ENCODE results near the gene EIF3K.

EIF3K gene

DNA sequence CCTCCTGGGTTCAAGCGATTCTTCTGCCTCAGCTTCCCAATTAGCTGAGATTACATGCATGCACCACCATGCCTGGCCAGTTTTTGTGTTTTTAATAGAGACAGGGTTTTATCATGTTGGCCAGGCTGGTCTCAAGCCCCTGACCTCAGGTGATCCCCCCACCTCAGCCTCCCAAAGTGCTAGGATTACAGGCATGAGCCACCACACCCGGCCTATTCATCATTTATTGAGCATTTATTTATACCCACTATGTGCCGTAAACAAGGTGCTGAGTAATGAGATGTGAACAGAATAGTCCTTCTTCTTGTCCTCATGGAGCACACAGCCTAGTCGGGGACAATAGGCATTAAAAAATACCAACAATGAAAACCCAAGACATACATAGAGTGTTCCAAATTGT, 54.0 kb downstream of the EIF3K start:
- Histone ChIP-seq H3K9me3 (ENCODE audit: control insufficient read depth in 1 of 2, low read length in 2 of 2) (no peaks in the 10 kb centered on the region), H3K4me1 (ENCODE audit: control insufficient read depth in 1 of 2, insufficient read depth in 2 of 2, low read length in 2 of 2) (peaks cover 45 to 70% of the 10 kb centered on the region in 2 donors), H3K27ac (ENCODE audit: low read length) (no peak overlapping the region), H3K4me3 (ENCODE audit: low read depth in 1 of 2, low read length in 2 of 2) (no peak overlapping the region), H3K36me3 (ENCODE audit: control insufficient read depth in 1 of 2, insufficient read depth in 2 of 2, low read length in 2 of 2) (peaks cover 0 to 3% of the 10 kb centered on the region in 2 donors), H3K27me3 (ENCODE audit: low read depth, low read length) (no peaks in the 10 kb centered on the region)

DNA sequence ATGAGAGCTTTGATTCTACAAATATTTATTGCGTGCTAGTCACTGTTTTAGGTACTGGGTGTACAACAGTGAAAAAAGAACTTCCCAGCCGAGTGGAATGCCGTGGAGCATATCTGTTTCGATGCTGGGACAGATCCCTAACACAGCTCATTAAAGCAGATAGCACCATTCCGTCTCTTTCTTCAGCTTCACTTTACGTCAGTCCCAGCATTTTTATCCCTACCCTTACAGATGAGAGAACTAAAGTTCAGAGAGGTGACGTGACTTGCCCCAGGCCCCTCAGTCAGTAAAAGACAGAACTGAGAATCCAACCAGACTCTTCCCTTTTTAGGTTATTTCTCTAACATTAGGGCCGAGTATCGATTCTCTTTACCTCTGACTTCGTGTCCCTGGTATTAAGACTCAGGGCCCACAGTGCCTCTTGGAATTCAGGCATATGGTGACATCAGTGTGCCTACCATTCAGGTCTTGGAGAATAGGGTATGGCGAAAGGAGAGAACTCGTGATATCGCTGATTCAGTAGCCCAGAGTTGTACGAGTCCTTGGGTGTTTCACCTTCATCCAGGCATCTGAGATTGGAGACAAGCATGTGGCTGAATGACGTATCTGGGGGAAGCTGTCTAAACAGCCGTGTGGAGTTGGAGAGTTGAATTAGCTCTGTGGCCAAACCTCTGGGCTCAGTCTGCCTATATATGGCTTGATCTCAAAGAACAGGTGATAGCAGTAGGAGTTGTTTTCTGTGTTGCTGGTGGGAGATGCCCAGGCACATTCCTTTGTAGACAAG, 55.6 kb downstream of the EIF3K start:
- H3K4me3 ChIP-seq (ENCODE audit: low read depth in 1 of 2, low read length in 2 of 2), result no peak overlapping the region
- H3K9me3 ChIP-seq (ENCODE audit: control insufficient read depth in 1 of 2, low read length in 2 of 2), result no peaks in the 10 kb centered on the region
- peak overlapping the region; percentile 91 for H3K27ac ChIP-seq (ENCODE audit: low read length)
- H3K36me3 ChIP-seq (ENCODE audit: control insufficient read depth in 1 of 2, insufficient read depth in 2 of 2, low read length in 2 of 2), result peaks cover 0 to 3% of the 10 kb centered on the region in 2 donors
- no peaks in the 10 kb centered on the region for H3K27me3 ChIP-seq (ENCODE audit: low read depth, low read length)
- H3K4me1 ChIP-seq (ENCODE audit: control insufficient read depth in 1 of 2, insufficient read depth in 2 of 2, low read length in 2 of 2), result peaks cover 52 to 60% of the 10 kb centered on the region in 2 donors

DNA sequence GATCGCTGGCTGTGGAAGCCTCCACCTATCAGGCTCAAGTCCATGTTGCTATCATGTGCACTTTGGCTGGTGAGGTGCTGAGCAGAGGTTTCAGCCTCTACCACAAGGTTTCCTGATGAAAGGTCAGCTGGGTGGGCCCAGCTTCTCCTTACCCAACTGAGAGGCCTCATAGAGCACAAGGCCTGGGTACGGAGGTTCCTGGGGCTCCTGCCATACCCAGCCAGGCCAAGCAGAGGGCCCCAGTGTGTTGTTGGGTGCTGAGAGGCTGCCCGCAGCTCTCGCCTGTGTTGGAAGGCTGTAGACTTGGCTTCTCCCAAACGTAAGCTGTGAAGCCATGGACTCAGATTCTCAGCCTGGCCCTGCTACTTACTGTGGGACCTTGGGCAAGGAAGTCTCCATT, 56.6 kb downstream of the EIF3K start:
- Histone ChIP-seq H3K4me3 (ENCODE audit: low read depth in 1 of 2, low read length in 2 of 2) (no peak overlapping the region), H3K36me3 (ENCODE audit: control insufficient read depth in 1 of 2, insufficient read depth in 2 of 2, low read length in 2 of 2) (no peaks in the 10 kb centered on the region), H3K4me1 (ENCODE audit: control insufficient read depth in 1 of 2, insufficient read depth in 2 of 2, low read length in 2 of 2) (peaks cover 54% of the 10 kb centered on the region in 2 donors), H3K27ac (ENCODE audit: low read length) (peak overlapping the region; percentile 91), H3K27me3 (ENCODE audit: low read depth, low read length) (no peaks in the 10 kb centered on the region), H3K9me3 (ENCODE audit: control insufficient read depth in 1 of 2, low read length in 2 of 2) (no peaks in the 10 kb centered on the region)

DNA sequence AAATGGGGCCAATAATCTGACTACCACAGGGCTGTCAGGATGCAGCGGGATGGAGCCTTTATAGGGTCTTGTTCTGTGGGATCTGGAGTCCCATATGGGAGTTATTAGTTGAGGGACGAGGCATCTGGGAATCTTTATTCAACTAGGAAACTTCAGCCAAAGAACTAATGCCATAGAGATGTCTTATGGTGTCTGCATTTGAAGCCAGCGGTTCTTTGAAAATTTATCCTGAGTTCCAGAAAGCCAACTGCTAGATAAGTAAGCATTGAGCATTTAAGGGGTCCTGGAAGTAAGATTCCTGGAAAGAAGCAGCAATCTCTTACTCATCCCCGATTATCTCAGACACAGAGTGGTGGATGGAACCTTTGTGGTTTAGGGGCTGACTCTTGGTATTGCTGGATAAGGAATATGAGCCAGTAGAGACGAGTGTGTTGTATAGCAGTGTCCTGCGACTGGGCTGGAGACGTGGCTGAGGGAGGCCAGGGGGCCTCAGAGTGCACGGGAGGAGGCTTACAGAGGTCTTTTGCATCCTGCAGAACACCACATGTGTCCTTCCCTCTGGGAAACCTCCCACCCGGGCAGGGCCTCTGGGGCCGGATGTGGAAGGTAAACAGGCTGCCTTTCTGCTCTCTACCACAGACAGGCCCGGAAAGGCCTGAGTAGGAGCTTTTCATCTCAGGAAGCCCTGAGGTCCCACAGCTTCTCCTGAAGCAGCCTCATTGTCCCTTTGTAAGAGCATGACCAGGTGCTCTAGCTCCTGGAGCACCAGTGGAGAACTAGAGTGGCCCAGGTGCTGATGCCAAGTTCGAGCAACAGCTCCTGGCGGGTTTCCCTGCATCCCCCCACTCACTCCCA, 57.3 kb downstream of the EIF3K start:
- H3K27ac ChIP-seq (ENCODE audit: low read length), result peak overlapping the region; percentile 91
- H3K4me1 ChIP-seq (ENCODE audit: control insufficient read depth in 1 of 2, insufficient read depth in 2 of 2, low read length in 2 of 2), result peaks cover 50 to 51% of the 10 kb centered on the region in 2 donors
- no peaks in the 10 kb centered on the region for H3K27me3 ChIP-seq (ENCODE audit: low read depth, low read length)
- H3K36me3 ChIP-seq (ENCODE audit: control insufficient read depth in 1 of 2, insufficient read depth in 2 of 2, low read length in 2 of 2), result no peaks in the 10 kb centered on the region
- H3K4me3 ChIP-seq (ENCODE audit: low read depth in 1 of 2, low read length in 2 of 2), result peak overlapping the region; percentile 23 to 40
- H3K9me3 ChIP-seq (ENCODE audit: control insufficient read depth in 1 of 2, low read length in 2 of 2), result no peaks in the 10 kb centered on the region

DNA sequence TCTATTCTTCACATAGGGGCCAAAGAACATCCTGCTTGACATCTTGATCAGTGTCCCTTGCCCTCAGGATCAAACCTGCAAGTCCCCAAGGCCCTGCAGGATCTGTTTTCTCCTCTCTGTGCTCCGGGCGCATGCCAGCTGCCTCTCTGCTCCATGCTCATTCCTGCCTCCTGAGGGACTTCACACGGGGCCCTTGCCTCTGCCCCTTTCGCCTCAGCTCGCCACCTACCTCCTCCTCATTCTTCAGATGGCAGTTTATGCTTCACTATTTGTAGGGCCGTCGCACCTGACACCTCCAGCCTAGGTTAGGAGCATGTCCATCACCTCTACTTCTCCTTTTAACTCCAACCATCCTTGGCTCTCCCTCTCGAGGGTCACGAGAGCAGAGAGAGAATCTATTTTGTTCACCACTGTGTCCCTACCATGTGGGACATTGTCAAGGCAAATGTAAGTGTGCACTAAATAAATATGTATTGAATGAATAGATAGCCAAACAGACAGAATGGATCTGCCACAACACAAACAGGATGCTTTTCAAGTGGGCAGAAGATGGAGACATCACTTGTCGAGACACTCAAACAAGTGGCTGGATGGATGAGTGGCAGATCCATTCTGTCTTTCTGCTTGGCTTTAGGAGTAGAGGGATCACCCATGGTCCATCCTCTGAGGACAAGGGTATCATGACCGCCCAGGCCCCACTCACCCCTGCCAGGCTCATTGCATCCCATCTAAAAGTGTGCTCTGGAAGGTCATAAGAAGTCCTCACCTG, 58.1 kb downstream of the EIF3K start:
- Histone ChIP-seq H3K4me3 (ENCODE audit: low read depth in 1 of 2, low read length in 2 of 2) (peak overlapping the region in 1 of 2 donors; percentile 23), H3K4me1 (ENCODE audit: control insufficient read depth in 1 of 2, insufficient read depth in 2 of 2, low read length in 2 of 2) (peaks cover 45 to 48% of the 10 kb centered on the region in 2 donors), H3K9me3 (ENCODE audit: control insufficient read depth in 1 of 2, low read length in 2 of 2) (no peaks in the 10 kb centered on the region), H3K27ac (ENCODE audit: low read length) (peak overlapping the region; percentile 91), H3K27me3 (ENCODE audit: low read depth, low read length) (no peaks in the 10 kb centered on the region), H3K36me3 (ENCODE audit: control insufficient read depth in 1 of 2, insufficient read depth in 2 of 2, low read length in 2 of 2) (no peaks in the 10 kb centered on the region)

DNA sequence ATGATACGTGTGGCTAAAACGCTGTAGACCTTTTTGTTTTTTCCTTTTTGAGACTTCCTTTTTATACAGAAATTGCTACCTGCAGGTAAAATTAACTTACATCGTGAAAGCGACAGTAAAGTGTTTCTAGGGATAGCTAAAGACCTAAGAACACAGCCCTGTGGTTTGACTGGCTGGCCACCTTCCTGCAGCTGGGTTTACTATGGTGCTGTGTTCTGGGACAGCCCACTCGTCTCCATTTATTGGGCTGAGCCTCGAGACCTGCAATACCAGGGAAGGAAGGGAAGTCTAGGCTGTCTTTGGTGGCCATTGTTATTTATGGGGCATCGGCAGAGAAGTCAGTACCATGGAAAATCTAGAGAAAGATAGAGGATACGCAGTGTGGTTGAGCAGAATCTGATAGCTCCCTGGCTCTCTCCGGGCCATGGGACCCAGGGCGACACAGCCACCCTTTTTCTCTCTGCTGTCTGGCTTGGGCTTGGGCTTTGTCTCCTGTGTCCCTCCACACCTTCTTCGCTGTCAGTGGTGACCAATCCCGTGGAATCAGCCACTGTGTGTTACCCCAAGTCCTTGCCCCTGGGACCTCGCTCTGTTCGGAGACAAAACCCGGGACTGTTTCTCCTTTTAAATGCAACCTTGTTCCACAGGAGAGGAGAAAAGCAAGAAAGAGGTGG, 59.4 kb downstream of the EIF3K start:
- H3K9me3 ChIP-seq (ENCODE audit: control insufficient read depth in 1 of 2, low read length in 2 of 2), result no peaks in the 10 kb centered on the region
- no peaks in the 10 kb centered on the region for H3K27me3 ChIP-seq (ENCODE audit: low read depth, low read length)
- no peak overlapping the region for H3K4me3 ChIP-seq (ENCODE audit: low read depth in 1 of 2, low read length in 2 of 2)
- H3K27ac ChIP-seq (ENCODE audit: low read length), result peak overlapping the region; percentile 62
- H3K4me1 ChIP-seq (ENCODE audit: control insufficient read depth in 1 of 2, insufficient read depth in 2 of 2, low read length in 2 of 2), result peaks cover 48 to 50% of the 10 kb centered on the region in 2 donors
- peaks cover 0 to 4% of the 10 kb centered on the region in 2 donors for H3K36me3 ChIP-seq (ENCODE audit: control insufficient read depth in 1 of 2, insufficient read depth in 2 of 2, low read length in 2 of 2)

DNA sequence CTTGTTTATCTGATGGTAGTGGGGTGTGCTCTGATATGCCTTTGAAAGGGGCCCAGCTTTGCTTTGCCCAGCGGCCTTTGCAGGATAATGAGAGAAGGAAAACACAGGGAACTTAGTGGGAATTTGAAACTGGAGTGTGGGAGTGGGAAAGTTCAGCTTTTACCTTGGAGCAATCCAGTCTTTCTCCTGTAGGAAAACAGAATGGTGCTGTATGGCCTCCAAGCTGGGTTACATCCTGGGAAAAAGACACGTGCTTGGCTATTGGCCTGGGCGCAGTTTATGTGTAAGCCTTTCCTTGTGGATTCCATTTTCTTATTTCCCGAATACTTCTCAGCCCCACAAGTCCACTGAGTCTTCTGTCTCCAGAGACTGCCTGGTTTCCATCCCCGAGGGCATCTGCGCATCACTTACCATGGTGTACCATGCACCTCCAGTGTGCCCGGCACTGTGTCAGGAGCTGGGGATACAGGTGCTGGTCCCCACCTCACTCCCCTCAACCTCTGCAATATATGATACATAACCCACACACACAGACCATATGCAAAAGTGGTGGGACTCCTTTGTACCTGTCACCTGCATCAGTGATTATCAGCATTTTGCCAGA, 60.0 kb downstream of the EIF3K start:
- H3K27ac ChIP-seq (ENCODE audit: low read length), result peak overlapping the region; percentile 62
- H3K4me1 ChIP-seq (ENCODE audit: control insufficient read depth in 1 of 2, insufficient read depth in 2 of 2, low read length in 2 of 2), result peaks cover 51 to 53% of the 10 kb centered on the region in 2 donors
- H3K27me3 ChIP-seq (ENCODE audit: low read depth, low read length), result no peaks in the 10 kb centered on the region
- no peaks in the 10 kb centered on the region for H3K9me3 ChIP-seq (ENCODE audit: control insufficient read depth in 1 of 2, low read length in 2 of 2)
- peaks cover 0 to 9% of the 10 kb centered on the region in 2 donors for H3K36me3 ChIP-seq (ENCODE audit: control insufficient read depth in 1 of 2, insufficient read depth in 2 of 2, low read length in 2 of 2)
- no peak overlapping the region for H3K4me3 ChIP-seq (ENCODE audit: low read depth in 1 of 2, low read length in 2 of 2)

DNA sequence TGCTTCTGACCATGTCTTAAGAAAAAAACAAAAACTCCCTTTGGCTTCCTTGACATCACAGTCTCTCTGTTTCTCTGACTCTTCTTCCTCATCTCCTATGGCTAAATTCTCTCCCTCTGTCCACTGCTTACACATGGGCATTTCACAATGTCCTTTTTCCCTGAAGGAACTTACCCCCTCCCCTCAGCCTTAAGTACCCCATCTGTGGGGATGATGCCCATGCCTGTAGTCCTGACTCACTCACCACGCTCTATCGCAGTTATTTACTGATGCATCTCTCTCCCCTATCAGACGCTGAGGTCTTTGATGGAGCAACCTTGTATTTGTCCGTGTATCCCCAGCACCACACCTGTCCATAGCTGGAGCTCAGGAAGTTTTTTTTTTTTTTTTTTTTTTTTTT, 60.9 kb downstream of the EIF3K start:
- Histone ChIP-seq H3K27ac (ENCODE audit: low read length) (peak overlapping the region; percentile 62), H3K36me3 (ENCODE audit: control insufficient read depth in 1 of 2, insufficient read depth in 2 of 2, low read length in 2 of 2) (peaks cover 0 to 15% of the 10 kb centered on the region in 2 donors)

DNA sequence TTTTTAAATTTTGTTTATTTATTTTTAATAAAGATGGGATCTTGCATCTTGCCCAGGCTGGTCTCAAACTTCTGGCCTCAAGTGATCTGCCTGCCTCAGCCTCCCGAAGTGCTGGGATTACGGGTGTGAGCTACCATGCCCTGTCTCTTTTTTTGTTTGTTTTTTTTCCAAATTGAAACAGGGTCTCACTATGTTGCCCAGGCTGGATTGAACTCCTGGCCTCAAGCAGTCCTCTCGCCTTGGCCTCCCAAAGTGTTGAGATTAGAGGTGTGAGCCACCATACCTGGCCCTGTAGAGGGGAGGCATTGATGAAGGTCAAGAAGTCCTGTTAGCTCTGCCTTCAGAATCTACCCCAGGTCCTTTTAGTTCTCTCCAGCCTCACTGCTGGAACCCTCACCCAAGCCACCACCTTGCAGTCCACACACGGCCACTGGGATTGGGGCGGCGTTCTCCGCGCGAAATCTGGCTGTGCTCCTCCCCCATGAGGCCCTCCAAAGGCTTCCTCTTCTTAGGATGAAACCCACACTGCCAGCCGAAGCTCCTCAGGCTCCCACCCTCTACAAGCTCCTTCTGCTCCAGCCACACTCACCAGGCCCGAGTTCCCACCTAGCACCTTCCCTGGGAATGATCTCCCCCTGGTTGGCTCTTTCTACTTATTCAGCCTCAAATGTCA, 63.3 kb downstream of the EIF3K start:
- peak overlapping the region in 1 of 2 donors; percentile 2 for H3K4me3 ChIP-seq (ENCODE audit: low read depth in 1 of 2, low read length in 2 of 2)
- peaks cover 0 to 28% of the 10 kb centered on the region in 2 donors for H3K36me3 ChIP-seq (ENCODE audit: control insufficient read depth in 1 of 2, insufficient read depth in 2 of 2, low read length in 2 of 2)
- no peaks in the 10 kb centered on the region for H3K9me3 ChIP-seq (ENCODE audit: control insufficient read depth in 1 of 2, low read length in 2 of 2)
- H3K4me1 ChIP-seq (ENCODE audit: control insufficient read depth in 1 of 2, insufficient read depth in 2 of 2, low read length in 2 of 2), result peaks cover 49 to 52% of the 10 kb centered on the region in 2 donors
- H3K27ac ChIP-seq (ENCODE audit: low read length), result peak overlapping the region; percentile 94
- H3K27me3 ChIP-seq (ENCODE audit: low read depth, low read length), result no peaks in the 10 kb centered on the region

More for the DNA sequence above, 60.9 kb downstream of the EIF3K start:
- Histone ChIP-seq H3K4me1 (ENCODE audit: control insufficient read depth in 1 of 2, insufficient read depth in 2 of 2, low read length in 2 of 2) (peaks cover 52 to 57% of the 10 kb centered on the region in 2 donors), H3K27me3 (ENCODE audit: low read depth, low read length) (no peaks in the 10 kb centered on the region), H3K4me3 (ENCODE audit: low read depth in 1 of 2, low read length in 2 of 2) (no peak overlapping the region), H3K9me3 (ENCODE audit: control insufficient read depth in 1 of 2, low read length in 2 of 2) (no peaks in the 10 kb centered on the region)

DNA sequence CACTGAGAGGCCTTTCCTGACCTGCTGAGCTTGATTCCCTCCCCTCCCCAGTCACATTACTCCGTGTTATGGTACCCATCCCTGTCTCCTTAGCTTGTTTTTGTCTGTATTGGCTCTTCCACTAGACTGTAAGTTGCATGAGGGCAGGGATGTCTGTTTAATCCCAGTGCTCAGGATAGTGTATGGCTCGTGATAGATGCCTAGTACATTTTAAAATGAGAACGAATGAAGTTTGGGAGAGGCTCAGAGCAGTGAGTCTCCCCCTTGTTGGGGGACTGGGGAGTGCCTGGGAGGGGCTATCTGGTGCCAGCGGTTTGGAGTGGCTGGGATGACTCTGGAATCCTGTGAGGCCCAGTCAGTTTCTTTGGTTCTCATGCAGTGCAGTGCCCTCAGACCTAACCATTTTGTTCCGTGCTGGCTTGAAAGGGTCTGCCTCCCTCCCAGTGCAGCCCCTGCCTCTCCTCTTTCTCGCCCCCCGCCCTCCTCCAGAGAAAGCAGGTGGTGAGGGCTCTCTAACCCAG, 63.9 kb downstream of the EIF3K start:
- H3K36me3 ChIP-seq (ENCODE audit: control insufficient read depth in 1 of 2, insufficient read depth in 2 of 2, low read length in 2 of 2), result peaks cover 6 to 28% of the 10 kb centered on the region in 2 donors
- H3K4me3 ChIP-seq (ENCODE audit: low read depth in 1 of 2, low read length in 2 of 2), result peak overlapping the region in 1 of 2 donors; percentile 2
- H3K27ac ChIP-seq (ENCODE audit: low read length), result peak overlapping the region; percentile 94
- H3K27me3 ChIP-seq (ENCODE audit: low read depth, low read length), result no peaks in the 10 kb centered on the region
- H3K9me3 ChIP-seq (ENCODE audit: control insufficient read depth in 1 of 2, low read length in 2 of 2), result no peaks in the 10 kb centered on the region
- H3K4me1 ChIP-seq (ENCODE audit: control insufficient read depth in 1 of 2, insufficient read depth in 2 of 2, low read length in 2 of 2), result peaks cover 49 to 58% of the 10 kb centered on the region in 2 donors
